ENCODE results near the gene SLC17A7. TPM values are rescaled to one million over a fixed set of nuclear protein-coding genes. Genes with fewer than 3 reads are reported as not detected.

The SLC17A7 gene
- total and polyA plus RNA-seq, 9 of the 15 experiments (the other 6 are each of a cell fraction or from before 2014, with no cell fraction given): 1.1 to 15.7 (median 2.4) TPM

GRCh38 chr19:49387936-49388372 is 53.4 kb downstream of the SLC17A7 start, which contains the start of gene KASH5:
TSS of gene KASH5 (plus strand) at chr19:49388249. CDS start at chr19:49390884, 2,635 bp downstream.
- Histone ChIP-seq H3K4me2 (ENCODE audit: insufficient read depth, low read length) (peak within 1 kb of the TSS; percentile 53), H3K27ac (ENCODE audit: extremely low read depth, low read depth, low read length) (peak within 1 kb of the TSS; percentile 85), H3K4me1 (replicated peaks in 1 of 2; ENCODE audit: control insufficient read depth in 2 of 2, insufficient read depth in 2 of 2, low read length in 2 of 2) (peaks cover 7 to 37% of the 10 kb centered on the region in 2 experiments; a peak in 4 of 5 replicates), H3K27me3 (ENCODE audit: control insufficient read depth in 2 of 2, insufficient read depth in 2 of 2, low read length in 2 of 2) (no peaks in the 10 kb centered on the region), H2AFZ (ENCODE audit: low read depth, low read length) (peak within 1 kb of the TSS; percentile 74), H3K9me3 (replicated peaks; ENCODE audit: control insufficient read depth, insufficient read depth, low read depth, low read length) (peaks cover 3% of the 10 kb centered on the region; the same call in 1 of the 2 replicates), H3K79me2 (ENCODE audit: control insufficient read depth, insufficient read depth, low read length) (no peaks in the 10 kb centered on the region), H3K36me3 (ENCODE audit: control insufficient read depth, insufficient read depth, low read length) (no peaks in the 10 kb centered on the region), H4K20me1 (replicated peaks; ENCODE audit: control insufficient read depth, insufficient read depth, low read length) (no peaks in the 10 kb centered on the region), H3K4me3 (no peak within 1 kb of the TSS), H3K9ac (ENCODE audit: insufficient read depth in 1 of 2, low read depth in 2 of 2, low read length in 2 of 2) (peak within 1 kb of the TSS; percentile 65 to 81), H3K9me1 (ENCODE audit: control insufficient read depth, insufficient read depth, low read length) (no peaks in the 10 kb centered on the region)
- ATAC-seq: peak; percentile 65
- POLR2A ChIA-PET: interaction anchor here (0.8 kb wide), 1 partner anchor 12 kb away, joined by 4 read pairs; no protein-coding TSS in a partner anchor
- FAIRE-seq: peak; percentile 51
- CTCF ChIA-PET (ENCODE audit: low intra/inter-chr PET ratio): interaction anchor here (0.7 kb wide), 1 partner anchor 56 kb away, joined by 5 read pairs; no protein-coding TSS in a partner anchor
- no TSS peak for BruUV-seq (replicated peaks)
- in situ Hi-C loops (cut with MboI) (no loop called here), intact Hi-C loops (cut with micrococcal nuclease) (no loop called here)
- DNase-seq (ENCODE audit: extremely low read depth in 1 of 4, low spot score in 3 of 4): peak; percentile 85 to 90 (median 86)
- 36% methylated on average over 13 of the region's 40 CpGs for WGBS (ENCODE audit: insufficient coverage, low coverage, missing lambda C conversion rate)
- TF ChIP-seq MYBL2 (IDR thresholded peaks at IDR 0.05; ENCODE audit: low read depth) (peak; percentile 64; the same call in 1 of the 2 replicates), MYBL2 (CRISPR knock-in tag; IDR thresholded peaks at IDR 0.05; ENCODE audit: borderline replicate concordance) (no peak), ZNF184 (CRISPR knock-in tag; IDR thresholded peaks at IDR 0.05) (no peak), TCF3 (CRISPR knock-in tag; IDR thresholded peaks at IDR 0.05) (no peak), MBD1 (CRISPR knock-in tag; IDR thresholded peaks at IDR 0.05) (no peak), RB1 (IDR thresholded peaks at IDR 0.05; ENCODE audit: low read depth) (peak; percentile 64), PURB (CRISPR knock-in tag; IDR thresholded peaks at IDR 0.05; ENCODE audit: low read depth) (no peak), POLR3G (IDR thresholded peaks at IDR 0.05; ENCODE audit: extremely low read depth, insufficient read length, insufficient replicate concordance) (no peak), ZNF584 (CRISPR knock-in tag; IDR thresholded peaks at IDR 0.05; ENCODE audit: low read depth) (no peak), POLR2G (IDR thresholded peaks at IDR 0.05; ENCODE audit: low read depth, low read length) (peak; percentile 71), ZNF518B (CRISPR knock-in tag; IDR thresholded peaks at IDR 0.05) (no peak), RUNX1 (IDR thresholded peaks at IDR 0.05; ENCODE audit: low read depth) (no peak), NFATC3 (IDR thresholded peaks at IDR 0.05) (no peak), MEIS2 (IDR thresholded peaks at IDR 0.05; ENCODE audit: partially characterized antibody) (peak; percentile 74), CHD4 (IDR thresholded peaks at IDR 0.05; ENCODE audit: insufficient read depth, insufficient replicate concordance, low read depth, low read length, poor library complexity, severe bottlenecking) (no peak), MCM5 (IDR thresholded peaks at IDR 0.05; ENCODE audit: low read depth) (no peak), MYC (IDR thresholded peaks at IDR 0.05; ENCODE audit: low read depth, low read length) (no peak), MYC (CRISPR knock-in tag; IDR thresholded peaks at IDR 0.05; ENCODE audit: borderline replicate concordance, low read depth) (no peak), RNF2 (IDR thresholded peaks at IDR 0.05) (peak; percentile 75; the same call in 1 of the 2 replicates), HDAC3 (IDR thresholded peaks at IDR 0.05; ENCODE audit: borderline replicate concordance, partially characterized antibody) (no peak)
